Activated T-cell treated with anti-CD3 and anti-CD28 coated beads for 1 hour (primary cell): Measurements from ENCODE around the gene EZR.

Source experiments
- DNase-seq: peaks from one replicate; pipeline ENCODE4 v3.0.0-alpha.2; 2020; ENCODE audit warnings: low read depth

The EZR gene

DNA sequence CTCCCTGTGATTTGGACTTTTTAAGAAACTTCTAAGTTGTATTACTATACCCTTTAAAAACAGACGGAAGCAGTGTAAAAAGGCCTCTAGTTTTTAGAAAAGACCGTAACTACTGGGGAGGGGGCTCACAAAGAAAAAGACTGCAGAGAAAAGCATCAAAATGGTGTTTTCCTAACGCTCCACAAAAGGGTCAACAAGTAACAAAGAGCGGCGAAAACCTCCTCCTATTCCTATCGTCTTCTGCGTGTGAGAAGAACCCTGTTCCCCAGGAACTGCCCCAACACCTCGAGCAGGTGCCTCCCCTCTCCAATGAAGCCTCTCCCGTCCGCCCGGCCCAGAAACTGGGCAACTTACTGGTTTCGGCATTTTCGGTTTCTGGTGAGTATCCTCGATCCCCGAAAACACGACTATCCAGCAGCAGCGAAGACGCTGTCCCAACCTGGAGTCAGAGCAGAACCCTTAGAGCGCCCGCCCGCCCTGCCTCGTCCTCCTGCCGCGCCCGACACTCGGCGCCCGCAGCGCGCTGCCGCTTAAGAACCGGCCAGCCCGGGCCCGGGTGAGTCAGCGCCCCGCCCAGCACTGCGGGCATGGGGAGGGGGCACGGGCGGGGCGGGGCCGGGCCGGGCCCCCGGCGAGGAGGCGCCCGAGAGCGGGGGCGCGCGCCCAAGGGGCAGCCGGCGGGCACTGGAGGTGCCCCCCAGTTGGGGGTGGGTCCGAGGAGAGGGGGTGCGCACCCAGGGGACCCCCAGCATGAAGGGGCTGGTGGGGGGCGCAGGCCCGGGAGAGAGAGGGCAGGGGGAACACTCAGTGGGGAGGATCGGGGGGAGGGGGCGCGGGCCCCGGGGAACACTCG is 1.2 kb downstream of the EZR start:
- DNase-seq = peak; percentile 77

DNA sequence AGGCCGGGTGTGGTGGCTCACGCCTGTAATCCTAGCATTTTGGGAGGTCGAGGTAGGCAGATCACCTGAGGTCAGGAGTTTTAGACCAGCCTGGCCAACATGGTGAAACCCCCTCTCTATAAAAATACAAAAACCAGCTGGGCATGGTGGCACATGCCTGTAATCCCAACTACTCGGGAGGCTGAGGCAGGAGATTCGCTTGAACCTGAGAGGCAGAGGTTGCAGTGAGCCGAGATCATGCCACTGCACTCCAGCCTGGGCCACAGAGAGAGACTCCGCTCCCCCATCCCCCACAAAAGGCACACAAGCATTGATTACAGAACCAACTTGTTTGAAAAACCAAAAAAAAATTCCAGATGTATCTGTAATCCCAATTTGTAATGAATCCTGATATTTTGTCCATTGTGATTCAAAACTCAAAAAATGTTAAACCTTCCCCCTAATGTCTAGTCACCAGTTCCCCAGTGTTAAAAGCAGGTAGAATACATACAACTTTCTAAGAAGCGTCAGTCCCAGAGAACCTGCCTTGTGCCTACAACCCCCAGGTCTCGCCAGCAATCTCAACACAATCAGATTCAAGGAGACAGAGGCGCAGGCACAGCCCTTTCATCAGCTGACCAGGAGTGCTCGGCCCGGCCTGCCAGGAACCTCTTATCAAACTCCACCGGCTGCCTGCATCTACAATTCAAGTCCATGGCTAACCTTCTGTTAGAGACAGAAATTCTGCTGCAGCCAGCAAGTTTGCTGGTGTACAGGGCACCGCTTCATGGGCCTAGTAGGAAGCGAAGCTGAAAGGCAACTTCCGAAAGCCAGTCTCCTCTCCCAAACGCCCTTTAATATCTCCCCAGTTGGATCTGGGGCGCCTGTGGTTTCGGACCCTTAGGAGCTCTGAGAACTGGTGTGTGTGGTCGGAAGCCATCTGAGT is 2.1 kb downstream of the EZR start:
- no peak for DNase-seq

DNA sequence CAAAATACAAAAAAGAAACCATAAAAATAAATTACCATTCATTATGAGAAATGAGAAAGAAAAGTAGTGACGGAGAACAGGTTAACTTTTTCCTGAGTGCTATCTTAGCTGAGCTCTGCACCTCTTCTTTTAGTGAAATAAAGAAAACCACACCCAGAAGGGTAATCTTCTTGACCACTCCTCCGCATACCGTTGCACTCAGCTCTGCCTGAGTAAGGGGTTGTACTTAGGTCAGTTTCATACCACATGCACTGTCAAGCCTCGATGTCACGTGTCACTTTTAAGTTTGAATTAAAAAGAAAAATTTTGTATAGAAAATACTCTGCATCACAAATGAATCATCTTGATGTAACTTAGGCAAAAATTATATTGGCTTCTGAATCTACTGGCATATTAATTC is 2.8 kb downstream of the EZR start:
- DNase-seq = no peak

DNA sequence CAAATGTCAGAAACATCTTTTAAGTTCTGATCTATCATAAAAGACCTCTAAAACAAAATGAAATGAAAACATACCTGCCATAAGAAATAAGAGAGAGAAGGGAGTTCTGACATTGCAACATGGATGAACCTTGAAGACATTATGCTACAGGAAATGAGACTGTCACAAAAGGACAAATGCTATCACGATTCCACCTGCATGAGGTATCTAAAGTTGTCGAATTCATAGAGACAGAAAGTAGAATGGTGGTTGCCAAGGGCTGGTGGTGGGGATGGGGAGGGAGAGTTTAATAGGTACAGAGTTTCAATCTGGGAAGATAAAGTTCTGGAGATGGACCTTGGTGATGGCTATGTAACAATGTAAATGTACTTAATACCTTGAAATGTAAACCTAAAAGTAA is 3.3 kb downstream of the EZR start:
- DNase-seq = no peak

DNA sequence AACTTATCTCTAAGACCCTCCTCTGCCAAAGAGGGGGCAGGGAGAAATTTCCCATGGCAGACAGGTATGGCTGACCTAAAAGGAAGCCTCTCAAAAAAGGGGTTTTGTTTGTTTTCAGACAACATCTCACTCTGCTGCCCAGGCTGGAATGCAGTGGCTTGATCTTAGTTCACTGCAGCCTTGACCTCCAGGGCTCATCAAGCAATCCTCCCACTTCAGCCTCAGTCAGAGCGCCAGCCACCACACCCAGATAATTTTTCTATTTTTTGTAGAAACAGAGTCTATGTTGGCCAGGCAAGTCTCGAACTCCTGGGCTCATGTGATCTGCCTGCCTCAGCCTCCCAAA is 3.8 kb downstream of the EZR start:
- DNase-seq = no peak

DNA sequence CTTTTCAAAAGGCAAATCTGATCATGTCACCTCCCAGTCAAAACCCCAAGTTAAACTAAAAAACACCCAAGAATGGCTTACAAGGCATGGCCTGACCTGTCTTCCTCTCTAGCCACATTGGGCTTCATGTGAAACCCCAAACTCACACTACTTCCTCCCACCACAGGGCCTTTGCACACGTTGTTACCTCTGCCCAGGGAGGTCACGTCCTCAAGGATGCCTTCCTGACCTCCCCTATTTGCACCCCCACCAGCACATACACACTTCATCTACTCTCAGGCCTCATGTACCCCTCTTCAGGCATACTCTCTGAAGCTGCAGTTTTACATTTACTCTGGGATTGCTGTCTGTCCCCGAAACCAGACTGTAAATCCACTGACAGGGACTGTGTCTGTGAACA is 6.1 kb downstream of the EZR start:
- no peak for DNase-seq

DNA sequence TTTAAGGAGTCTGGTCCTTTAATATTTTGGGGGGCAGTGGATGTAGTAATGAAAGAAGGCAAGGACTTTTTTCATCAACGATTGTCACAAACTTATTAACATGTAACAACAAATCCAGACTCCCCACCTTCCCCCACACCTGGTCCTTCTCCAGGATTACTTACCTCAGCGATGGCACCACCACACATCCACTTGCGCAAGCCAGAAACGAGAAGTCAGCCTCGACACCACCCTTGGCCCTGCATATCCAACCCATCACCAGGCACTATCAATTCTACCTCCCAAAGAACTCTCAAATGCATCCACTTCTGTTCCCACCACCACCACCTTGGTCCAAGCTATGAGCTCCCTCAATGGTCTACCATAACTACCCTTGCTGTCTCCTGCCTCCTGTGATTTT is 6.6 kb downstream of the EZR start:
- no peak for DNase-seq

DNA sequence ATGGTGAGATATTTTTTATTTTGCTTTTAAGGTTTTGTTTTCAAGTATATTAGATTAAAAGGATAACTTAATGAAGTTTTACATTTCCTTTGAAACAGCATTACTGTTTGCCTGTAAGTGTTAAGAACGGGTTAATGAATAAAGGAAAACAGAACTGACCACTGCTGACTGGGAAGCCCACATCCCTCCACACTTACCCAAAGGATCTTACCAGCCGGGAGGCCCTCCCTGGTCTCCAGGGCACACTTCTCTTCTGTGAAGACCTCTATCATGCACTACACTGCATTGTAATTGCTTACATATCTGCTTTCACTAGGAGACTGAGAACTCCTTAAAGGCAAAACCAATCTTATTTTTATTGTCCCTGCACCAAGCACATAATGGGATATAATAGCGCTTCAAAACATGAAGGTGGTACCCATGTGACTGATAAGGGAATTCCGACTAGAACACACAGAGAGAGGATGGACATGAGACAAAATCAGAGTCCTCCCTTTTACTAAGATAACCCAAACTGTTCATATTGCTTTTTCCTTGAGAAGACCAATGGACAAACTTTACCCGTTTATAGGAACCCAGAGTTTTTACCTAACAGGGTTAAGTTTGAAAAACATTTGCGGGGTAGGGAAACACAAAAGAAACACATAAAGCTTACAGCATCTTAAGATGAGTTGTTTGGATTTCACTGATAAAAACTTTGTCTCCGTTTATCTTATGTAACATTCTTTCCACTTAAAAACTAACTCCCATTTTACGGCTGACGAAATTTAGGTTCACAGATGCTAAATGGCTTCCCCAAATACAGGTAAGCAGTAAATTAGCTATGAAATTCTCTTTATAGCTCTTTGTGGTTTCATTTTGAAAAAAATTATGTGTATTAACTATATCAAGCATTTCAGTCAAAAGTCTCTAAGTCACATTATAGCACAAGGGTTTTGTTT is 8.7 kb downstream of the EZR start:
- DNase-seq = no peak

DNA sequence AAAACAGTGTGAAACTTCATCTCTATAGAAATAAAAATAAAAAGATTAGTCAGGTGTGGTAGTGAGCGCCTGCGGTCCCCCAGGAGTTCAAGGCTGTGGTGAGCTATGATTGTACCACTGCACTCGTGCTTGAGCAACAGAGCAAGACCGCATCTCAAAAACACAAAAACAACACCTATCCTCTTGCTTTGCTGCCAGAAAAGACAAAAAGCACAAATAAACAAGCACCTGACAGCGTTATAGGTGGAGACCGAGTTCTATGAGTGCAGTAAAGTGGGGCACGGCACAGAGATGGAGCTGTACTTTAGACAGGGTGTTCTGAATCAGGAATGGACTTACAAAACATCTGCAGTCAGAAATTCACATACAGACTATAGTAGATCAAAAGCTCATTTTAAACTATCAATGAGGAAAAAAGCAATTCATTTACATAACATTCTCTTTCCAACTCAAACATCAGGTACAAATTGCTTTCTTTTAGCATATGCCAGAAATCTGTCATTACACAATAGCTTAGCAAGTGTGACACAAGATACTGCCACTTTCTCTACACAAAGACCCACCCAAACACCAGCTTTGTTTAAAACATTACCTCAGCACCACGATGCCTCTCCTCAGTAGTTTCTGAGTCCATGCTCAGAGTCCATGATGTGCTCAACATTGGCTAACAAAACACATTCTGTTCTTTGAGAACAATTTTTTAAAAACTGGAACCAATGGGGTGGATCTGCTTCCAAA is 10.1 kb downstream of the EZR start:
- no peak for DNase-seq

DNA sequence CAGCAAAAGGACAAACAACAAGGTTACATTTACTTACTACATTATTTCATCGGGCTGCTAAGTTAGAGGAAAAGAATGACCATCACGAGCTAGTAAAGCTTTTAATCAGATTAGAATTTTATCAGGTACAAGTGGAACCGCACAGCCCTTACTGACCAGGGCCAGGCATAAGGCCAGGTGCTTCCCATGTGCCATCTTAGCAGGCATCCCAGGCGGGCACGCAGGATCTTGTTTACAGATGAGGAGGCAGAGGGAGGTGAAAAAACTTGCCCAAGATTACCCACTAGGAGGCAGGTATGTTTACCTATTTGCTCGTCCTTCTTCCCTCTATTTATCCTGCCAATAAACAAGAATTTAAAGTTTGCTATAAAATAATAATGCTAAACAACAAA is 10.7 kb downstream of the EZR start:
- no peak for DNase-seq

DNA sequence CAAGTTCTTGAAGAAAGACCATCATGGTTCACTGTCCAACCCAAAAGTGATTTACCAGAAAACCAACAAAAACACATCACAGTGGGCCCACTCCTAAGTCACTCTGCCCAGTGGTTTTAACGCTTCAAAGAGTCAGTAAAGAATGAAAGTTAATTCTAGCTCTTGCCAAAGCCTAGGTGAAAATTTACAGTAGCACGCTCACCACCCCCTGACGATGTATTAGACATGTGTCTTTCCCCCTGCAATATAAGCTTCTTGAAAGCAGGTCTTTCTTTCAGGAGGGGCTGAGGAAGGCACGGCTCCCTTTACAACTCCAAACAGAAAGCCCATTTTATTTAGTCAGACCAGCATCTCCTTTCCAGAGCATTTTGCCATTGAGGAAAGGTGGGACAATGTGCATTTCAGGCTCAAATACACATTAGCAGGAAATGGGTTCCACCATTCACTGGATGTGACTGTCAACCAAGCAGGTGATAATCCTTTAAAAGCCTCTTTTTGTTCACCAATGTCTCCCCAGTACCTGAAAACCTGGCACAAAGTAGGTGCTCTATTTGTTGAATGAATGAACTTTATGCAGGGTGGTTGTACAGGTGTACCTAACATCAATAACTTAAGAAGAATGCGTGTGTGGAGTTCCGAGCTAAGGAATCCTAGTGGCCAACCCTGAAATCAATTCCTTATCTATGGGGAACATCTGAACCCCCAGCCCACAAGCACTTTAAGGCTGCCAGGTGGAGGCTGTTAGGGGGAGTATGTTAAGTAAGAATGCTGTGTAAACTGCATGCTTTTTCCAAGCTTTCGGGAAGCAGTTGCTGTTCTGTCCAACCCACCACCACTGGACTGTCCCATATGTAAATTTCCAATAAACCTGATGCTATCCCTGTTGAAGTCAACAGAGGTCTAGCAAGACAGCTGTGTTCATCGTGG is 11.4 kb downstream of the EZR start:
- DNase-seq = no peak

DNA sequence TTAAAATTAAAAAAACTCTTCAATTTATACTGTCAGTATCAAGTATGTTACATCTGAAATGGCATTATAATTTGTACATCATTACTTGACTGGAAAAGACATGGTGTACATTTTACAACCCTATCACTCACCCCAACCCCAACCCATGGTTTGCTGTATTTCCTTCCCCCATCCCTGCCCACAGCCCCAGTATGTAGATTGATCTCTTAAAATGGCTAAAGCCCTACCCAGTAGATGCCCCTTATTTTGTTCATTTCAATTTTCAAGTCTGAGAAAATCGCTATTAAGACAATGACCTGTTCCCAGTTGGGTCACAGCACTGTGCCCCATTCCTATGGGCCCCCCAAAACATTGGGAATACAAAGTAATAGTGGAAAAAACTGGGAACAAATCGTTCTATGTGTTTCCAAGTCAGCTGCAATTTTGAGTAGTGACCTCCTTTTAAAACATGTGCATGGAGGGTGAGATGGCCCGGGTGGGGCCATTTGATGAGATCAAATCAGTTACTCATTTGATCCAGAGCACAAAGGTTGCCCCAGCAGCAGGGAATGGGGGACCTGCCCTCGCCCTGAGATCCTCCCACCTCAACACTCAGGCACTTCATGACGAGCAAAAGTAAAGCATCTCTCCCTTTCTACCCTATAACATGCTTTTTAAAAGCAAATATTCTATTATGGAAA is 13.3 kb downstream of the EZR start:
- DNase-seq = no peak

DNA sequence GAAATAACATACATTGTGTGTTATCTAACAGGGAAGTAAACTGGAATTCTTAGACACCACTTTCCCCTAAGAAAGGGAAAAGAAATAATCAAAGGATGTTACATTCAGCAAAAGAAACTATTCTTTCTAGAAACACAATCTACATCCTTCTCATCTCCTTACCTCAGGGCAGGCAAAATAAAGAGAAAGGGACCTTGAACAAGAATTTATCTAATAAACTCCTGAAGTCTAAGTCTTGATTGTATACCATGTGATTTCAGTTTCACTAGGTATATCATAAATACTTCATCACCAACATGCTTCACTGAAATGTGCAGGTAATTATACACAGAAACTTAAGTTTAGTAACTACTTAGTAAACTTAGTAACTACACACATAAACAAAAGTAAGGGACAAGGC is 15.0 kb downstream of the EZR start:
- DNase-seq = no peak

DNA sequence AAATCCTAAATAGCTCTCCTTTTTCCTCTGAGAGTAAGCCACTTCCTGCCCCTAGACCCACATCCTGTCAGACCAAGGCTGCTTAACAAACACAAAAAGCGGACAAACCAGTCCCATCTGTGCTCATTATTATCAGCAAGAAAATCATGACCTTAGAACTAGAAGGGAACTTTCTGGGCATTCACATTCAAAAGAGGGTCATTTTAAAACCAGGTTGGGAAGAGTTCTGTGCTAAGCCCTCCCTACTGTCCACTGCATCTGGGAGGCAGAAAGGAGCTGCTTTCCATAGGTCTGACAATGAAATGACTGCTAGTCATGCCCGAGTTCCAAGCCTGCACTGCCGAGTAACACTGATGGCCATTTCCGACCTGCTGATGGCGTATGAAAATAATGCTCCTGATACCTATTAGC is 15.4 kb downstream of the EZR start:
- DNase-seq = no peak

DNA sequence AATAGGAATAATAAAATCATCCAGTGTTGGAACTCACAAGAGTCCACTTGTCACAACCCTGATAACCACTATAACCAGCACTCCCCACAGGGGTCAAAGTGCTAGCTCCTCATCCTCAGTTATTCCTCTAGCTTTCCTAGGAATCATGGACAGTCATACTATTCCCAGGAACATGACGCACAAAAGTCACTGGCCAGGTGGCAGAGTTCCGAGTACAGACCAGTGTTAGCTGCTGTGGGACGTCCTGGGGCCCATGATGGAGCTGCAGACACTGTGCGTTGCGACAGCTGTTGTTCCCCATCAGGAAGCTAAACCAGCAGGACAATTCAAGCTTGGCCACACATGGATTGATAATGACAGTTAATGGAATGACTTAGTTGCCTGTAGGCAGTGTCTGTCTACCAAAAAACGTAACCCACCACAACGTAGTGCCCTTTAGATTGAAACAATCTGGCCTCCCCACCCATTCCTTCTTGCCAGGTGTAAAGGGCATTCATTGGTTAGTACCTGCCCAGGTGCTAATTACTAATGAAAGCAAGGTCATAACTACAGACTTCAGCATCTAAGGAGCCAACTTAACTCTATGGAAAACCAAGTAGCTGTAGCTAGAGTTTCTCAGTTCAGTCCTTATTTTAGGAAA is 17.4 kb downstream of the EZR start:
- no peak for DNase-seq

DNA sequence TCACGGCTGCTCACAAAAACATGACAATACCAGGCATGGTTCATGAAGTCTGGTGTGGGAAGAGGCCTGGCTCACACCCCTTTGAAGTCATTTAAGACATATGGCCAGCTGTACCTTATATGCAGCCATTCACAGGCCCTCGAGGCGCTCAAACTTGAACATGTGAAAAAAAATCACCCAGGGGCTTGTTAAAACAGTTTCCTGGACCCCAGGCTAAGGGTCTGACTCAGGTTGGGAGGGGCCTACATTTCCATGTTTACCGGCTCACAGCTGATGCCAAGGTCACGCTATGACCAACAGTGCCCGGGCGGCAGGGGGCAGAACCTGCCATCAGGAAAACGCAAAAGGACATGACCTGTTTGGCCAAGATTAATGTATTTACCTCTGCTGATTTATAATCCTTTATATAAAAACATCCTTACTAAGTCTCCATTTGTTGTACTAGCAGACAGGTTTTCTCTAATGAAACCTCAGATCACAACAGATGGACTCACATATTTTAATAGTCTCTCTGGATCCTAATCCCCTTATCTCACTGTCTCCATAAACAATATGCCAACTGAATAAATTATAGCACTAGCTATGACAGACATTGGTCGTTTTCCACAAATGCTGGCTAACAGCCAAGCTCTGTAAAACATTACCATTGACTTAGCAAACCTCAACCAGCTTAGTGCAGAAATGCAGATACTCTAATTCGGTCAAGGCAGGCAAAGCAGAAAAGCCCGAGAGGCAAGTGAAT is 19.9 kb downstream of the EZR start:
- DNase-seq = no peak

DNA sequence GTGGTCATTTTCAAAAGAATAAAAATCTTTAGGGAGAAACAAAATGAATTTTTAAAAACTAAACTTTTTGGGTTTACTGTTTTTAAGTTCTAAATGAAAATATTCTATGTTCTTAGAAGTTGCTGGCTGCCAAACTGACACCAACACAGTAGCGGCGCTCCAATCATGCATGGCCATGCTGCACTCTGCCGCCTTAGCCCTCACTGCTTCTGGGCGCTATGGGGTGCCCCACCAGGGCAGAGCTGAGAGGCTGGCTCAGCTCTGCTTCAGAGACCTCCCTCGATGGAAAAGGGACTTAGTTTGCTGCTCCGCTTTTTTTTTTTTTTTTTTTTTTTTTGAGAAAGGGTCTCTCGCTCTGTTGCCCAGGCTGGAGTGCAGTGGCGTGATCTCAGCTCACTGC is 20.9 kb downstream of the EZR start:
- DNase-seq = no peak
